ENCODE measurements around the gene TMEM175. TPM values are rescaled to one million over a fixed set of nuclear protein-coding genes. Genes with fewer than 3 reads are reported as not detected.

TMEM175 gene
- total and polyA plus RNA-seq, 2 donors (not counting 1 experiment from before 2014, with no cell fraction given), result 44.4 to 432 TPM

DNA sequence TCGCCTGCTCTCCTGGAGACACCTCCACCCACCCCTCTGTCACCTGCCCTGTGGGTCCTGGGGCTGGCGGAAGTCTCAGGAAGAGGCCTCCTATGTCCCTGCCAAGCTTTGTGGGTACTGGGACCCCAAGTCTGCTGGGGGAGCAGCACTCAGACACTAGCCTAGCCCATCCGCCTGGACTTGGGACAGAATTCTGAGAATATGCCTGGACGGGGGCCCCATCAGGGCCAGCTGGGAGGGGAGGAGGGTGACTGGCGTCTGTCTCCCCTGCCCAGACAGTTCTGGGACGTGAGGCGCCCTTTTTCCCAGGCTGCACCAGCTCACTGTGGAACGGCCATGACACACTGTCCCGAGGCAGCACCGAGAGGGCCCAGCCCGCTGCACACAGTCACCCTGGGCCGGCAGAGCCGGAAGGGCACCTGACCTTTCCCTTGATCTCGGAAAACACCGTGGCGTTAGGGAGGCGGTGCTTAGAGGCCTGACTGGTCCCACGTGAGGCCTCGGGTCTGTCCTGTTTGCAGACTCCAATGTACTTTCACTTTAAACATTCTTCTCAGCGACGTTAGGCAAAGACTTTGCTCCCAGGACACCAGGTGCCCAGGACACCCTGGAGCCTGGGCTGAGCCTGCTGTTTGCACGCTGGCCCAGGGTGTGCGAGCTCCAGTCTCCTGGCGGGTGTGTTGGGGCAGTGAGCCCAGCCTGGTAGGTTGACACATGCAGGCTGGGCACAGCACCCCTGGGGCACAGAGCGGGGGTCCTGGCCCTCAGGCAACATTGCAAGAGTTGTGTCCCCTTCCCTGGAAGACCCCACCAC lies 60.2 kb downstream of the TMEM175 start:
- Histone ChIP-seq H3K4me2 (replicated peaks; ENCODE audit: low read depth, low read length, poor library complexity, severe bottlenecking) (peak overlapping the region; percentile 3), H3K4me1 (ENCODE audit: control insufficient read depth in 2 of 2, insufficient read depth in 2 of 2, low read length in 2 of 2) (peaks cover 5 to 6% of the 10 kb centered on the region in 2 donors), H3K9me3 (ENCODE audit: control extremely low read depth in 1 of 3, control insufficient read depth in 2 of 3, insufficient read depth in 1 of 3, low read length in 2 of 3) (no peaks in the 10 kb centered on the region), H3K27ac (ENCODE audit: low read length in 2 of 2) (no peak overlapping the region), H3K4me3 (ENCODE audit: control extremely low read depth in 1 of 5, extremely low read depth in 1 of 5, insufficient read depth in 1 of 5, low read depth in 2 of 5, low read length in 4 of 5) (no peak overlapping the region), H3K9ac (ENCODE audit: low read length) (no peak overlapping the region), H3K36me3 (replicated peaks in 1 of 2; ENCODE audit: control extremely low read depth in 1 of 2, control insufficient read depth in 1 of 2, extremely low read depth in 1 of 2, insufficient read depth in 2 of 2, low read length in 1 of 2) (no peaks in the 10 kb centered on the region), H2AFZ (ENCODE audit: insufficient read depth, low read depth, low read length, poor library complexity, severe bottlenecking) (no peak overlapping the region), H3K79me2 (ENCODE audit: control insufficient read depth, insufficient read depth, low read length) (peaks cover 4% of the 10 kb centered on the region), H3K27me3 (replicated peaks in 1 of 4; ENCODE audit: control extremely low read depth in 1 of 4, control insufficient read depth in 3 of 4, insufficient read depth in 4 of 4, low read length in 3 of 4) (peaks cover 0 to 11% (median 4%) of the 10 kb centered on the region in 4 experiments), H4K20me1 (ENCODE audit: control insufficient read depth, insufficient read depth, low read length, poor library complexity, severe bottlenecking) (peaks cover 10% of the 10 kb centered on the region)
- H3K9me3 Mint-ChIP-seq (ENCODE audit: insufficient read depth), result no peaks in the 10 kb centered on the region
- H3K27ac Mint-ChIP-seq, result peak overlapping the region; percentile 10
- DNase-seq, result no peak
- no peak for TF ChIP-seq EZH2 (IDR thresholded peaks at IDR 0.05; ENCODE audit: borderline replicate concordance, insufficient read depth, low read depth, low read length, poor library complexity, severe bottlenecking)
- TF ChIP-seq, protein P1, sequence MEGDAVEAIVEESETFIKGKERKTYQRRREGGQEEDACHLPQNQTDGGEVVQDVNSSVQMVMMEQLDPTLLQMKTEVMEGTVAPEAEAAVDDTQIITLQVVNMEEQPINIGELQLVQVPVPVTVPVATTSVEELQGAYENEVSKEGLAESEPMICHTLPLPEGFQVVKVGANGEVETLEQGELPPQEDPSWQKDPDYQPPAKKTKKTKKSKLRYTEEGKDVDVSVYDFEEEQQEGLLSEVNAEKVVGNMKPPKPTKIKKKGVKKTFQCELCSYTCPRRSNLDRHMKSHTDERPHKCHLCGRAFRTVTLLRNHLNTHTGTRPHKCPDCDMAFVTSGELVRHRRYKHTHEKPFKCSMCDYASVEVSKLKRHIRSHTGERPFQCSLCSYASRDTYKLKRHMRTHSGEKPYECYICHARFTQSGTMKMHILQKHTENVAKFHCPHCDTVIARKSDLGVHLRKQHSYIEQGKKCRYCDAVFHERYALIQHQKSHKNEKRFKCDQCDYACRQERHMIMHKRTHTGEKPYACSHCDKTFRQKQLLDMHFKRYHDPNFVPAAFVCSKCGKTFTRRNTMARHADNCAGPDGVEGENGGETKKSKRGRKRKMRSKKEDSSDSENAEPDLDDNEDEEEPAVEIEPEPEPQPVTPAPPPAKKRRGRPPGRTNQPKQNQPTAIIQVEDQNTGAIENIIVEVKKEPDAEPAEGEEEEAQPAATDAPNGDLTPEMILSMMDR (IDR thresholded peaks at IDR 0.05), result no peak
- H3K27me3 Mint-ChIP-seq, result no peaks in the 10 kb centered on the region
- ChIA-PET POLR2A (no interaction called here), CTCF (no interaction called here)
- intact Hi-C loops (cut with micrococcal nuclease), result no loop called here
- H3K4me3 Mint-ChIP-seq, result peak overlapping the region; percentile 5
- 92% methylated on average over 25 of the region's 25 CpGs for WGBS (ENCODE audit: insufficient coverage)
- peaks cover 10% of the 10 kb centered on the region for H3K4me1 Mint-ChIP-seq
- peak; percentile 28 for ATAC-seq (ENCODE audit: low read depth)
